DOHH2 (cell line): ENCODE measurements around the gene RGS16.

Experiments used
- H3F3A ChIP-seq: fragments of 200-600 bp; sonication (generic), shearing (Covaris generic); 2 replicates; pipeline ENCODE4 v1.6.0; 2016; ENCODE audit warnings: antibody characterized with exemption, mild to moderate bottlenecking; ENCODE audit not compliant: control insufficient read depth, insufficient read depth
- H3K27ac ChIP-seq: fragments of 200-600 bp; sonication (generic); 2 replicates; pipeline ENCODE4 v1.5.1; 2014; ENCODE audit warnings: low read depth, mild to moderate bottlenecking, low read length, moderate library complexity
- H3K27me3 ChIP-seq: fragments of 200-600 bp; sonication (generic); 2 replicates; pipeline ENCODE4 v1.6.1; 2014; ENCODE audit warnings: mild to moderate bottlenecking, low read length, mixed read lengths; ENCODE audit not compliant: control insufficient read depth
- H3K36me3 ChIP-seq: fragments of 200-600 bp; sonication (generic); 2 replicates; pipeline ENCODE4 v1.6.1; 2014; ENCODE audit warnings: mild to moderate bottlenecking, low read length, moderate library complexity, mixed read lengths; ENCODE audit not compliant: control insufficient read depth
- H3K4me1 ChIP-seq: fragments of 200-600 bp; sonication (generic); 2 replicates; pipeline ENCODE4 v1.6.1; 2014; ENCODE audit warnings: mild to moderate bottlenecking, low read length, mixed read lengths; ENCODE audit not compliant: control insufficient read depth
- H3K4me2 ChIP-seq: fragments of 200-600 bp; sonication (generic); 2 replicates; pipeline ENCODE4 v1.6.0; 2014; ENCODE audit warnings: mild to moderate bottlenecking, low read length, moderate library complexity
- H3K4me3 ChIP-seq: fragments of 200-600 bp; sonication (generic); 2 replicates; pipeline ENCODE4 v1.5.1; 2014; ENCODE audit warnings: mild to moderate bottlenecking, low read length, mixed read lengths
- H3K79me2 ChIP-seq: fragments of 200-600 bp; sonication (generic); 2 replicates; pipeline ENCODE4 v1.6.1; 2014; ENCODE audit warnings: mild to moderate bottlenecking, low read length, mixed read lengths; ENCODE audit not compliant: control insufficient read depth
- H3K9me2 ChIP-seq: fragments of 200-600 bp; sonication (generic); replicated peaks from 2 replicates; pipeline ENCODE4 v1.6.1; 2014; ENCODE audit warnings: mild to moderate bottlenecking, low read length, mixed read lengths; ENCODE audit not compliant: control insufficient read depth
- H3K9me3 ChIP-seq: fragments of 200-600 bp; sonication (generic); 2 replicates; pipeline ENCODE4 v1.6.1; 2014; ENCODE audit warnings: antibody characterized with exemption, low read length, mixed read lengths; ENCODE audit not compliant: control insufficient read depth, insufficient read depth
- H4K20me1 ChIP-seq: fragments of 200-600 bp; sonication (generic); 2 replicates; pipeline ENCODE4 v1.6.0; 2014; ENCODE audit warnings: low read depth, mild to moderate bottlenecking, antibody characterized with exemption, low read length, moderate library complexity; ENCODE audit not compliant: control insufficient read depth, insufficient read depth
- CTCF ChIP-seq: fragments of 200-600 bp; sonication (generic); IDR thresholded peaks from one replicate; pipeline ENCODE4 v1.5.1; 2014; ENCODE audit warnings: antibody characterized with exemption, mild to moderate bottlenecking, low read depth, low read length; ENCODE audit not compliant: poor library complexity, severe bottlenecking
- EZH2phosphoT487 ChIP-seq: fragments of 200-600 bp; sonication (generic); IDR thresholded peaks from 2 replicates; pipeline ENCODE4 v1.6.1; 2017; ENCODE audit warnings: borderline replicate concordance, mild to moderate bottlenecking, antibody characterized with exemption, low read length, moderate library complexity, mixed read lengths

The RGS16 gene

GRCh38 chr1:182565537-182565936 is 38.7 kb downstream of the RGS16 start:
- H3K4me1 ChIP-seq, result peaks cover 27% of the 10 kb centered on the region
- H3K79me2 ChIP-seq, result no peaks in the 10 kb centered on the region
- H3K4me2 ChIP-seq, result no peak overlapping the region
- peaks cover 10% of the 10 kb centered on the region; the same call in 1 of the 2 replicates for H3F3A ChIP-seq
- no peak for TF ChIP-seq CTCF
- TF ChIP-seq EZH2phosphoT487, result no peak
- no peak overlapping the region for H3K27ac ChIP-seq
- H3K36me3 ChIP-seq, result peaks cover 10% of the 10 kb centered on the region; the same call in 1 of the 2 replicates
- no peaks in the 10 kb centered on the region for H4K20me1 ChIP-seq
- H3K9me3 ChIP-seq, result no peaks in the 10 kb centered on the region
- no peaks in the 10 kb centered on the region for H3K27me3 ChIP-seq
- H3K9me2 ChIP-seq, result no peaks in the 10 kb centered on the region
- H3K4me3 ChIP-seq, result no peak overlapping the region

GRCh38 chr1:182564406-182565004 is 39.7 kb downstream of the RGS16 start:
- Histone ChIP-seq H3K36me3 (peaks cover 3% of the 10 kb centered on the region; the same call in 1 of the 2 replicates), H3K9me3 (no peaks in the 10 kb centered on the region)

GRCh38 chr1:182563095-182563494 is 41.1 kb downstream of the RGS16 start:
- H3K36me3 ChIP-seq, result no peaks in the 10 kb centered on the region
- no peaks in the 10 kb centered on the region for H4K20me1 ChIP-seq
- H3K79me2 ChIP-seq, result no peaks in the 10 kb centered on the region
- H3K4me1 ChIP-seq, result peaks cover 3% of the 10 kb centered on the region; the same call in 1 of the 2 replicates
- TF ChIP-seq CTCF (no peak), EZH2phosphoT487 (no peak)
- H3K27ac ChIP-seq, result no peak overlapping the region
- H3K4me2 ChIP-seq, result no peak overlapping the region
- H3K9me3 ChIP-seq, result no peaks in the 10 kb centered on the region
- no peaks in the 10 kb centered on the region; the same call in 1 of the 2 replicates for H3K9me2 ChIP-seq
- no peaks in the 10 kb centered on the region for H3K27me3 ChIP-seq
- H3F3A ChIP-seq, result no peaks in the 10 kb centered on the region
- H3K4me3 ChIP-seq, result no peak overlapping the region

More at GRCh38 chr1:182564406-182565004, 39.7 kb downstream of the RGS16 start:
- no peaks in the 10 kb centered on the region for H3K9me2 ChIP-seq
- no peaks in the 10 kb centered on the region for H3K27me3 ChIP-seq
- no peak for TF ChIP-seq EZH2phosphoT487
- no peak for TF ChIP-seq CTCF
- no peaks in the 10 kb centered on the region for H3K79me2 ChIP-seq
- H3K27ac ChIP-seq, result no peak overlapping the region
- H3K4me3 ChIP-seq, result no peak overlapping the region
- peaks cover 17% of the 10 kb centered on the region for H3K4me1 ChIP-seq
- H4K20me1 ChIP-seq, result no peaks in the 10 kb centered on the region
- H3K4me2 ChIP-seq, result no peak overlapping the region
- peaks cover 10% of the 10 kb centered on the region; the same call in 1 of the 2 replicates for H3F3A ChIP-seq
